ENCODE data around the gene FAM98C. TPM values are rescaled to one million over a fixed set of nuclear protein-coding genes. Genes with fewer than 3 reads are reported as not detected.

Gene FAM98C
- total RNA-seq, 1 donor from 2014 or later, result 11.8 TPM

- no peak for DNase-seq (ENCODE audit: low spot score)
Observed at GRCh38 chr19:38453596-38453995, 50.7 kb downstream of the FAM98C start.

- DNase-seq (ENCODE audit: low spot score), result no peak
Observed at GRCh38 chr19:38455031-38455430, 52.1 kb downstream of the FAM98C start.

DNA sequence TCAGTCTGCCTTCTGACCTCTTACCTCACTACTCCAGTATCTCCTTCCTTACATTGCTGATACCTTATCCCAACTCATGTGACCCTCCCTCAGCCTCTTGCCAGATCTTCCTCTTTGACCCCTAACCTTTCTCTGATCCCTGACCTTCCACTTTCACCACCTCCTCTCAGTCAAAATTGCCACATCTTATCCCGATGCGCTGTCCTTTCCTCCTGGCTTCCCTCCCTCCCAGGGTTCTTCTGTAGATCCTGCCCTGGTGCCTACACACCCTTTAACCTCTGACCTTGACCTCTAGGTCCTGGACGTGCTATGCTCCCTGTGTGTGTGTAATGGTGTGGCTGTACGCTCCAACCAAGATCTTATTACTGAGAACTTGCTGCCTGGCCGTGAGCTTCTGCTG lies 54.3 kb downstream of the FAM98C start:
- no peak for DNase-seq (ENCODE audit: low spot score)

- no peak for DNase-seq (ENCODE audit: low spot score)
Observed at GRCh38 chr19:38457690-38458405, 55.0 kb downstream of the FAM98C start.

Other genes starting within 250 kb of the FAM98C start
- not detected for gene DPF1, start 178.9 kb upstream of the FAM98C start, total RNA-seq
- gene PPP1R14A, start 146.7 kb upstream of the FAM98C start, total RNA-seq, result 193 TPM
- gene SPINT2, start 138.5 kb upstream of the FAM98C start, total RNA-seq, result 13.8 TPM
- gene C19orf33, start 98.8 kb upstream of the FAM98C start, total RNA-seq, result 2.2 TPM
- 36.5 TPM for gene YIF1B, start 87.1 kb upstream of the FAM98C start, total RNA-seq
- gene KCNK6, start 83.2 kb upstream of the FAM98C start, total RNA-seq, result 14.3 TPM
- gene CATSPERG, start 67.3 kb upstream of the FAM98C start, total RNA-seq, result 3.2 TPM
- 288 TPM for gene PSMD8, start 28.5 kb upstream of the FAM98C start, total RNA-seq
- 1.0 TPM for gene GGN, start 15.1 kb upstream of the FAM98C start, total RNA-seq
- 2.2 TPM for gene SPRED3, start 14.4 kb upstream of the FAM98C start, total RNA-seq
- 8.4 TPM for gene RASGRP4, start 23.1 kb downstream of the FAM98C start, total RNA-seq
- 4.8 TPM for gene RYR1, start 30.6 kb downstream of the FAM98C start, total RNA-seq
- gene MAP4K1, start 214.9 kb downstream of the FAM98C start, total RNA-seq, result 3.9 TPM
- 252 TPM for gene EIF3K, start 216.1 kb downstream of the FAM98C start, total RNA-seq
- gene ACTN4, start 244.6 kb downstream of the FAM98C start, total RNA-seq, result 431 TPM